ENCODE results near the gene GPR85.
"Not testable (repeated sequence)": the region's sequence is repeated elsewhere in the genome, so short reads cannot be mapped to it uniquely, and the experiment has no call there.

Gene GPR85

DNA sequence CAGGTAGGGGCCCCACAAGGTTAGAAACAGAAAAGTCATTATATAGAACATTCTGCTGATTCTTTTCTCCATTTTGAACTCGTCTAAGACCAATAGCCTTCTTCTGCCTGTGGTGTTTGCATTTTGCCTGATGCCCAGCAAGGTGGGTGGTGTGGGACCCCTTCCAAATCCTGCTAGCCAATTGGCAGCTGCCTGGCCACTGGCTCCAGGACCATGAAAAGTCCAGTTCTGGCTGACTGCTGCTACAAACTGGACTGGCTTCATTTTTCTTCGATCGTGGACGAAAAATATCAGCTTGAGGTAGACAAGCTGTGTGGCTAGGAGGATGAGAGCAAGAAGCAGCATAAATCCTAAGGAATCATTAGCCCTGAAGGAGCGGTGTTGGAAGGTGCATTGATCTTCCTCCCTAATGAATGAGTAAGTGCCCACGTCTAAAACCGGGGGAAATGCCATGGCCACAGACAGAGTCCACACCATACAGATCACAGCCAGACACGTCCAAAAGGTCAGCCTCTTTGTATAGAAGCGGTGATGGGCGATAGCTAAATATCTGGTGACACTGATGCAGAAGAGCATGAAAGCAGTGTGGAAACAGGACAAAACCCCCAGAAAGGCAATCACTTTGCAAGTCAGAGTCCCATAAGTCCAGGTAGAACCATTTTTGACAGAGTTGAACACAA lies 2.7 kb downstream of the GPR85 start:
- no peak for DNase-seq

DNA sequence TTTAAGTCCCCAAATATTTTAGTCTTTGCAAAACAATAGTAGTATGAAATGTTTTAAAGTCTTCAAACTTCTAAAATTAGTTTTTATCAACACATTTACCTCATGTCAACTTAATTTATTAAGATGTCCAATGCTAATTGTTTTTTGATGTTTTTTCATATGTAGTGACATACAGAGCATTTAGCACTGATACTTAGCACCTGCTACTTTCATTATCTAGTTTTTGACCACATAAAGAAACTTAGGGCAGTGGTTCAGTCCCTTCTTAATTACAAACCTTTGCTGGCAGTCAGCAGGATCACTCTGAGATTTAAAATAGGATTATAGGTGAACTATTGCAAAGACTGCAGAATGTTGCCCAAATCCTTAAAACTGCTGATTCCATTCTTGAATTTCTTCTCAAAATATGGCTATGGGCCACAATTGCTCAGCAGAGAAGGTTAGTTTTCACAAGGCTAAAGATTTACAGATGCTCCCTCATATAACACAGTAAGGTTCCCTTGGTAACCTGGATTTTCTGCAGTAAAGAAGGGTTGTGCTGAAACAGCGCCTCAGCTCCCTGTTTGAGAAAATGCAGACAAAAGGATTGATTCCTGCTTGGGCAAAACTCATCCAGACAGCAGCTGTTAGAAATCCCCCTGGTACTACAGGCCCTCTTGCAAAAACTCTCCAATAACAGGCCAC lies 3.4 kb downstream of the GPR85 start:
- no peak for DNase-seq

GRCh38 chr7:113078331-113078730 lies 8.3 kb downstream of the GPR85 start:
- DNase-seq: no peak

GRCh38 chr7:113076703-113077102 lies 9.9 kb downstream of the GPR85 start:
- DNase-seq: no peak

GRCh38 chr7:113071465-113071864 lies 15.2 kb downstream of the GPR85 start:
- no peak for DNase-seq

DNA sequence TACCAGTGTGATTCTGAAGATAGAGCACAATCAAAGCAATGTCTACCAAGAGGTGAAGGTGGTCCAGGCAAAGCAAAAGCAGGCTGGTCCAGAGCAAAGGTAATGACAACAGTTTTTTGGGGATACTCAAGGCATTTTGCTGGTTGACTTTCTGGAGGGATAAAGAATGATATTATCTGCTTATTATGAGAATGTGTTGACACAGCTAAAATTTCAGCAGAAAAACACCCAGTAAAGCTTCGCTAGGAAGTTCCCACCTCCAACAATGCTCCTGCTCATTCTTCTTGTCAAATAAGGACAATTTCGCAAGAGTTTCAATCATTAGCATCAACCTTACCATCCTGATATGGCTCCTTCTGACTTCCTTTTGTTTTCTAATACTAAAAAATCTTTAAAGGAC lies 24.1 kb downstream of the GPR85 start:
- DNase-seq: no peak

- no peak for DNase-seq
Observed at GRCh38 chr7:113060100-113060499, 26.5 kb downstream of the GPR85 start.

DNA sequence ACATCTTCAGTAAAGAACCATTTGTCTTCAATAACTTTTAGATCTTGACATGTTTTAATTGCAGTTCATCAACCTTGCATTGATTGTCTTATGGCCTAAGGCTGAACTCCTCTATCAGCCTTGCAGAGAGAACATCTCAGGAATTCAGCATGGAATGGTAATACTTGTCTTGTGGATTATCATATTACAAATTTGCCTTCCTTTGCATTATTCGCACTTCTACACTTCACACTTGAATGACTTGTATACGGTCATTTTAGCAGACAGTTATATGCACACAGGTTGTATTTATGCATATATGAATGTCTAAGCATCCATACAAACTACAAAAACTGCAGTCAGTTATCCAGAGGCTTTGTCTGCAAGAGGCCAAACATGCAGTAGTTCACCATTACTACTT lies 31.7 kb downstream of the GPR85 start:
- DNase-seq: no peak

- not testable (repeated sequence) for DNase-seq
Observed at GRCh38 chr7:113054272-113054671, 32.4 kb downstream of the GPR85 start.

GRCh38 chr7:113049221-113049620 lies 37.4 kb downstream of the GPR85 start:
- DNase-seq: not testable (repeated sequence)

DNA sequence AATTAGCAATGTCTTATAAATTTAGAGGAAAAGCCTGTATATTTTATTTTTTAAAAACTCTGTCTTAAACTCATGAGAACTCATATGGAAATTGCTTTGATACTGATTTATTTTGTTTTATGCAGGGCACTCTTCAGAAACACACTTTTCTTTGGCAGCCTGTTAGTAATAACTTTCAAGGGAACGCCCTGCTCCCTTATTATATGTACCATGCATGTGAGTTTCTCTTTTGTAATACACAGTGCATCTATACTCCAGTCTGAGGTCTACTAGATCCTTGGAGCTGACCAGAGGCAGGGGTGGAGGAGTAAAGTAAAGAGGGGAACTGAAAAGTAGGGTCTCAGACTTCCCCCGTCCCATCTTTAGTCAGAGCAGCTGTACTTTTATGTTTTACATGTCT lies 40.2 kb downstream of the GPR85 start:
- no peak for DNase-seq

DNA sequence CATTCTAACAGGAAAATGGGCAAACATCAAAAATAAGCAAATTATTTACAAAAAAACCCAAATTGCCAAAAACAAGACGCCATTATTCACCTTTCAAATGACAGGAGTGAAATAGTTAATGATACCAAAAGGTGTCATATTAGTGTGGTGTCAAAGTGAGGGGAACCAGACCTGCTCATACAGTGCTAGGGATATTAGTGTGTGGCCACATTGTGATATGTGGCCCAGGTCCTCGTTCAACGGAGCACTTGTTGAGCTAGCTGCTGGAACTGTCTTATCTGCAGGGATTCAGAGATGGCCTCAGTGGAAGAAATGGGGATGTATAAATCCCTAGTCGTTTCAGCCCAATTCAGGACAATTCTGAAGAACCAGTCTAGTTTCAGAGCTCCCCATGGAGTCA lies 41.2 kb downstream of the GPR85 start:
- no peak for DNase-seq

DNA sequence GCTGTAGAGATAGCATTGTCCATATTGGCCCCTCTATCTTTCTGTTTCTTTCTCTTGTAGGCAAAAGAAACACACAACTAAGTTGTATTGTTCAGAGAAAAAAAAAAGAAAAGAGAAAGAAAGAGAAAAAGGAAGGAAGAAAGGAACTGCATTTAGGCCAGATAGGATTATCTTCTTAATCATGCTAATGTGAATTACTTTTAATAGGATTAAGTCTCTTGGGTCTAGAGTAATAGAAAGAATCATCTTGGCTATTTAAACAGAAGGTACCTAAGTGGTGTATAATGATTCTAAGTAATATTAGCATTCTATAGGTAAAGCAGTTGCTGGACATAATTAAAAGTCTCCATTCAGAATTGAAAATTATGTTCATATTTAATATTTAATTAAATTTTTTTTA lies 42.2 kb downstream of the GPR85 start:
- DNase-seq: no peak

DNA sequence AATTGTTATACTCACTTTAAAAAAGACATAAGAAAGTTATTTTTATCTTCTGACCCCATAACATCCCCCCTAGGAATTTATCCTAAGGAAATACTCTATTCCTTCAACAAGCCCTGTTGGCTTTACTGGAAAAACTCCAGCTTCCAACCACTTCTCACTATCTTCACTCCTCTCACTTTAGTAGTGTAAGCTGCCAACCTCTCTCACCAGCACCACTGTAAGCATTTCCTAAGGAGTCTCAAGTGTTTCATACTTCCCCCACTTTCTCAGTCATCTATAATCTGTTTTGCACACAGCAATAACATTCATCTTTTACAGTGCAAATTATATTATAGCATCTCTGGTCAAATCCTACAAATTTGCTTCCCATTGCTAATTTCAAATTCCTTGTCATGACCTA lies 45.8 kb downstream of the GPR85 start:
- DNase-seq: no peak

GRCh38 chr7:113033959-113034358 lies 52.7 kb downstream of the GPR85 start:
- no peak for DNase-seq
